ENCODE data around the gene SLC6A8.
"Not testable (repeated sequence)": the region's sequence is repeated elsewhere in the genome, so short reads cannot be mapped to it uniquely, and the experiment has no call there.

The SLC6A8 gene

GRCh38 chrX:153733651-153734240, 46.0 kb downstream of the SLC6A8 start:
- DNase-seq = no peak

DNA sequence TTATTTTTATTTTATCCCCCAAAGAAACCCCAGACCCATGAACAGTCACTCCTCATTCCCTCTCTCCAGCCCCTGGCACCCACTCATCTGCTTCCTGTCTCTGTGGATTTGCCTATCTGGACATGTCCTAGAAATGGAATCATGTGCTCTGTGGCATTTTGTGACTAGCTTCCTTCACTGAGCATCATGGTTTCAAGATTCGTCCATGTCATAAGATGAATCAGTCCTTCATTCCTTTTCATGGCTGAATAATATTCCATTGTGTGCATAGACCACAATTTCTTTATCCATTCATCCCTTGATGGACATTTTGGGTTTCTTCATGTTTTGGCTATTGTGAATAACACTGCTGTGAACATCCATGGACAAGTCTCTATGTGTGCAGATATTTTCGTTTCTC, 47.1 kb downstream of the SLC6A8 start:
- DNase-seq = no peak

DNA sequence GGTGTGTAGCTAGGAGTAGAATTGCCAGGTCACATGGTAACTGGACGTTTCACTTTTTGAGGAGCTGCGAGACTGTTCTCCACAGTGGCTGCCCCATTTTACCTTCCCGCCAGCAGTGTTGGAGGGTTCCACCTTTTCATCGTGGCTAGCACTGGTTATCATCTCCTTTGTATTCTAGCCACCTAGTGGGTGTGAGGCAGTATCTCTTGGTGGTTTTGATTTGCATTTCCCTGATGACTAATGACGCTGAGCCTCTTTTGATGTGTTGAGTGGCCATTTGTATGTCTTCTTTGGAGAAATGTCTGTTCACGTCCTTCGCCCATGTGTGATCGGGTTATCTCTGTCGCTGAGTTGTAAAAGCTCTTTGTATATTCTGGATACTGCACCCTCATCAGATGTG, 47.5 kb downstream of the SLC6A8 start:
- DNase-seq = no peak

GRCh38 chrX:153736071-153736820, 48.5 kb downstream of the SLC6A8 start:
- no peak for DNase-seq

GRCh38 chrX:153736871-153737441, 49.2 kb downstream of the SLC6A8 start:
- no peak for DNase-seq

GRCh38 chrX:153738056-153738605, 50.4 kb downstream of the SLC6A8 start:
- no peak for DNase-seq

GRCh38 chrX:153739754-153740486, 52.2 kb downstream of the SLC6A8 start:
- no peak for DNase-seq

GRCh38 chrX:153740631-153741222, 53.0 kb downstream of the SLC6A8 start:
- no peak for DNase-seq

DNA sequence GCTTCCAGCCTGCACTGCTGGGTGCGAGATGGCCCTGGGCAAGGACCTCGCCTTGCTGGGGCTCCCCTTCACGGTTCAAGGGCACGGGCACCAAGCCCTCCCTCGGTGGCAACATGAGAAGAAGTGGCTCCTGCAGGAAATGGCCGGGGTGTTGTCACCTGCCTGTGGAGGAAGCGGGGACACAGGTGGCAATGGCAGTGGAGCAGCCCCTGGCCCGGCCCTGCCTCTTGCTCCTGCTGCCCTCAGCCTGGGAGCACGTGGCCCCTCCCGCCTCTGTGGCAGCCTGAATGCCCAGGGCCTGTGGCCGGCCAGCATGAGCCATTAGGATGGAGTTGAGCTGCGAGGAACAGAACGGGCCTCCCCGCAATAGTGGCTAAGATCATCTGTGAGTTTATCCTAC, 53.7 kb downstream of the SLC6A8 start:
- no peak for DNase-seq

DNA sequence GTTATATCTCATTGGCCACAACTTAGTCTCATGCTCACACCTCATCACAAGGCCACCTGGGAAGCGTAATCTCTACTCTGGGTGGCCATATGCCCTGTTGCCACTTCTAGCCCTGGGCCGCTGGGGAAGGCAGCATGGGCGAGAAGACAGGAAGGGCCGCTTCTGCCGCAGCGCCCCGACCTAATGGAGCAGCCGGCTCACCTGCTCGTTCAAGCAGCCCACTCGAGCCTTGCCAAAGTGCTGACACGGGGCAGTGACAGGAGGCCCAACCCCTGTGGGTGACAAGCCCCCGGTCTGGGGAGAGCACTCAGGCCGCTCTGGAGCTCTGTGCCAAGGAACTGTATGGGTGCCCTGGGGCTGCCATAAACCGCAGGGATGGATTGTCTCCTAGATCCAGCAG, 54.4 kb downstream of the SLC6A8 start:
- not testable (repeated sequence) for DNase-seq

DNA sequence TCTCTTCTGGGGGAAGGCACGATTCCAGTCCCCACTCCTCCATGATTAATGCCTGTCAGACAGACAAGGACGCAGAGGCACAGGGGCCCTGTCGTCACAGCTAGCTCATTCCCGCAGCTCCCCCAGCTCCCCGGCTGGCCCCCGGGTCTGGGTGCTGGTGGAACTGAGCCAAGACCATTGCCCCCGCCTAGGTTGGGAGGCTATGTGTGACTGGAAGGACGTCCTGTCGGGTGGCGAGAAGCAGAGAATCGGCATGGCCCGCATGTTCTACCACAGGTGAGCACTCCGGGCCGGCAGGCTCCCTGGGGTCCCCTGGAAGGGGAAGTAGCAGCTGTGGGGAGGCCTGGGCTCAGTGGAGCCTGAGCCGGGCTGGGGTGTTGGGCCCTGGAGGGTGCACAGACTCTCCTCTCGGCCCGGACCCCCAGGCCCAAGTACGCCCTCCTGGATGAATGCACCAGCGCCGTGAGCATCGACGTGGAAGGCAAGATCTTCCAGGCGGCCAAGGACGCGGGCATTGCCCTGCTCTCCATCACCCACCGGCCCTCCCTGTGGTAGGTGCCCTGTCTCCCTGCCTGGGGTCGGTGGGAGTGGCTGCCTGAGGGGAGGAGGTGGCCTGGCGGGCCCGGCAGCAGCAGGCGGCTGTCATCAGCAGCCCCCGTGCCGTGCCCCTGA, 55.2 kb downstream of the SLC6A8 start:
- DNase-seq = not testable (repeated sequence)

DNA sequence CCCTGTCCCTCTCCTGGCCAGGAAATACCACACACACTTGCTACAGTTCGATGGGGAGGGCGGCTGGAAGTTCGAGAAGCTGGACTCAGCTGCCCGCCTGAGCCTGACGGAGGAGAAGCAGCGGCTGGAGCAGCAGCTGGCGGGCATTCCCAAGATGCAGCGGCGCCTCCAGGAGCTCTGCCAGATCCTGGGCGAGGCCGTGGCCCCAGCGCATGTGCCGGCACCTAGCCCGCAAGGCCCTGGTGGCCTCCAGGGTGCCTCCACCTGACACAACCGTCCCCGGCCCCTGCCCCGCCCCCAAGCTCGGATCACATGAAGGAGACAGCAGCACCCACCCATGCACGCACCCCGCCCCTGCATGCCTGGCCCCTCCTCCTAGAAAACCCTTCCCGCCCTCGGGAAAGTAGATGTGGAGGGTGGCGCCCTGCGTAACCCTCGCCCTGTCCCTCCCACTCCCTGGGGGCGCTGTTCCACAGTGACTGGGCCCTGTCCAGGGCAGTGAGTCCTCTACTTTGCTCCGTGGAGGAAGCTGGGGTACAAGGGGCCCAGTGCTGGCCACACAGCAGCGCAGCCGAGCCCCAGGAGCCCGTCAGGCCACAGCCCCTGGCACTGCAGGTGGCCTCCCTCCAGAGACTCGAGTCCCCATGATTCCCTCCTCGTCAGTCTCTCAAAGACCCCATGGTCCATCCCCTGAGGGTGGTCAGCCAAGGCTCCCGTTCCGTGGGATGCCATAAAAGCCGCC, 55.9 kb downstream of the SLC6A8 start:
- not testable (repeated sequence) for DNase-seq

DNA sequence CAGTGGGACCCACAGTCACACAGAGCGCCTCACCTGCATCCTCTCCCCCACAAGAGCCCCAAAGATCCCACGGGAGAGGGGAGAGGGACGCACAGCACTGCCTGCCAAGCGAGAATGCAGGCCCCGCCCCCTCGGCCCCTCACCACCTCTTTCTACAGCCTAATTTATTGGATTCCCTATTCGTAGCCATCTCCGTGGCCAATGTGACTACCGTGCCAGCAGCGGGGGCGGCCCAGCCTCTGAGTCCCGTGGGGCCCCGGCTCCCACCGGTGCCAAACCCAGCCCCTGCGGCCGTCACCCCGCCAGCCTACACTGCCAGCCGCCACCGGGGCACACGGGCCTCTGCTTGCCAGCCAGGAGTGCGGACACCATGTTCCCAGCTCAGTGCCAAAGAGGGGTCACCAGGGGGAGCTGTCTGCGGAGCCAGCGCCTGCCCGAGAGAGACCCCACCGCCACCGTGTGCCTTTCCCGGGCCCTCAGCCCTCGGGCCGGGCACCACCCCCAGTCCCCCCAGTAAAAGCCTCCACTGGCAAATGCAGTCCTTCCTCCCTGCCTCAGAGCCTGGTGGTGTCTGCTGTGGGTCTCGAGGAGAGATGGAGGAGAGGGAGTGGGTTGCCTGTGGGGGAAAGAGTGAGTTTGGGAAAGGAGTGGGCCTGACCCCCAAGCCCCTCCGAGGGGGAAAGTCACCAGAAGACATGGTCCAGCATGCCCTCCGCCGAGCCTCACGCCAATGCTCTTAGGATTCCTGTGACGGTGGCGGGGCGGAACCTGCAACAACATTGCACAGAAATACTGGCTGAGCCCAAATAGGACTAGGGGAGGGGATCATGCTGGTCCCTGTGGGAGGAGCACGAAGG, 56.7 kb downstream of the SLC6A8 start:
- no peak for DNase-seq

- not testable (repeated sequence) for DNase-seq
These were observed 57.3 kb downstream of the SLC6A8 start for GRCh38 chrX:153745067-153745433.
